HepG2 (cell line): ENCODE data around the gene FOXA1. TPM values are rescaled to one million over a fixed set of nuclear protein-coding genes. Genes with fewer than 3 reads are reported as not detected.

Experiments used
- ATRX ChIP-seq: sonication (generic); formaldehyde crosslinking; IDR thresholded peaks from 2 replicates; pipeline ENCODE4 v1.4.0; 2020; ENCODE audit warnings: missing genetic modification reagents, borderline replicate concordance
- CHD4 ChIP-seq: fragments of 200-600 bp; sonication (generic); IDR thresholded peaks from 2 replicates; pipeline ENCODE4 v1.7.0; 2017; ENCODE audit warnings: mild to moderate bottlenecking, low read length, borderline replicate concordance
- CREB1 ChIP-seq, 2 experiments: fragments of 450-650 bp in 1 of 2; IDR thresholded peaks; 2 replicates each; pipeline ENCODE4 v1.6.1; 2016 to 2017; ENCODE audit warnings: control low read depth in 1 of 2, mild to moderate bottlenecking in 1 of 2, missing compliant biosample characterization in 1 of 2, missing genetic modification characterization in 1 of 2
- DMAP1 ChIP-seq: IDR thresholded peaks from 2 replicates; pipeline ENCODE4 v1.6.1; 2016
- EED ChIP-seq: sonication (generic); formaldehyde crosslinking; IDR thresholded peaks from 2 replicates; pipeline ENCODE4 v1.5.0; 2020; ENCODE audit warnings: mild to moderate bottlenecking, missing genetic modification reagents
- EZH2 ChIP-seq: conservative IDR thresholded peaks from 2 replicates; pipeline ENCODE4 v1.6.1; 2012; ENCODE audit warnings: mild to moderate bottlenecking, low read depth, low read length, moderate library complexity
- FOXO4 ChIP-seq: sonication (generic); formaldehyde crosslinking; conservative IDR thresholded peaks from 2 replicates; pipeline ENCODE4 v1.8.1; 2023; ENCODE audit warnings: missing genetic modification reagents
- GLI4 ChIP-seq: sonication (generic); formaldehyde crosslinking; IDR thresholded peaks from 2 replicates; pipeline ENCODE4 v1.5.1; 2020; ENCODE audit warnings: missing genetic modification reagents, mild to moderate bottlenecking, moderate library complexity, borderline replicate concordance
- HNRNPK ChIP-seq: fragments of 200-400 bp; formaldehyde crosslinking; IDR thresholded peaks from 2 replicates; pipeline ENCODE4 v1.6.1; 2018; ENCODE audit warnings: low read length, low read depth, moderate library complexity, mild to moderate bottlenecking; ENCODE audit not compliant: poor library complexity, severe bottlenecking
- KDM5B ChIP-seq: sonication (generic); formaldehyde crosslinking; IDR thresholded peaks from 2 replicates; pipeline ENCODE4 v1.4.0; 2020; ENCODE audit warnings: missing genetic modification reagents, mild to moderate bottlenecking, borderline replicate concordance
- NBN ChIP-seq: fragments of 450-650 bp; conservative IDR thresholded peaks from 2 replicates; pipeline ENCODE4 v1.6.1; 2017
- PBX2 ChIP-seq: IDR thresholded peaks from 2 replicates; pipeline ENCODE4 v1.6.1; 2016; ENCODE audit warnings: control low read depth
- POLR2A ChIP-seq, 2 experiments: IDR thresholded peaks; 2 replicates each; pipeline ENCODE4 v1.6.1; 2011; ENCODE audit warnings: low read depth in 2 of 2, low read length in 2 of 2, mild to moderate bottlenecking in 1 of 2, moderate library complexity in 1 of 2; ENCODE audit not compliant: insufficient read depth in 1 of 2
- RNF2 ChIP-seq: fragments of 450-650 bp; conservative IDR thresholded peaks from 2 replicates; pipeline ENCODE4 v1.6.1; 2016; ENCODE audit warnings: low read depth
- SP4 ChIP-seq: sonication (generic); formaldehyde crosslinking; IDR thresholded peaks from 2 replicates; pipeline ENCODE4 v1.8.1; 2023; ENCODE audit warnings: mild to moderate bottlenecking, missing genetic modification reagents
- SRY ChIP-seq: sonication (generic); formaldehyde crosslinking; IDR thresholded peaks from 2 replicates; pipeline ENCODE4 v1.8.0; 2022; ENCODE audit warnings: mild to moderate bottlenecking, missing genetic modification reagents
- TRIM24 ChIP-seq: sonication (generic); formaldehyde crosslinking; IDR thresholded peaks from 2 replicates; pipeline ENCODE4 v1.8.0; 2022; ENCODE audit warnings: mild to moderate bottlenecking, missing genetic modification reagents
- ZNF496 ChIP-seq: sonication (generic); formaldehyde crosslinking; IDR thresholded peaks from 2 replicates; pipeline ENCODE4 v1.8.1; 2023; ENCODE audit warnings: mild to moderate bottlenecking, moderate library complexity, missing genetic modification reagents; ENCODE audit not compliant: insufficient replicate concordance
- ZNF513 ChIP-seq: sonication (generic); formaldehyde crosslinking; conservative IDR thresholded peaks from 2 replicates; pipeline ENCODE4 v1.5.0; 2020; ENCODE audit warnings: missing genetic modification reagents
- polyA plus RNA-seq, 8 experiments: library from polyadenylated mRNA; depleted of rRNA in 3 of 8; stranded (reverse) in 7 of 8; unstranded in 1 of 8; fragments of >200 nt; fragmentation: Illumina TruSeq in 4 of 8; extraction: Trizol in 4 of 8; gene quantifications; 2 replicates each; pipeline versions ENCODE4 v1.2.1 to v1.2.3, GENCODE V29; 2011 to 2016; ENCODE audit warnings: low read depth in 4 of 8, missing spikeins in 1 of 8, mixed read lengths in 1 of 8; ENCODE audit not compliant: insufficient read depth in 1 of 8
- total RNA-seq, 5 experiments: library from RNA; depleted of rRNA; stranded (reverse); fragments of >200 nt; fragmentation: Illumina TruSeq; extraction: Trizol; gene quantifications; 2 replicates each; pipeline ENCODE4 v1.2.3, GENCODE V29; 2016; ENCODE audit warnings: low read depth in 1 of 5
- TF ChIP-seq, protein P1 (sequence below): sonication (generic); formaldehyde crosslinking; IDR thresholded peaks from 2 replicates; pipeline ENCODE4 v1.5.0; 2020; ENCODE audit warnings: mild to moderate bottlenecking, missing genetic modification reagents
- TF ChIP-seq, protein P2 (sequence below): sonication (generic); formaldehyde crosslinking; IDR thresholded peaks from 2 replicates; pipeline ENCODE4 v1.9.0; 2022; ENCODE audit warnings: missing genetic modification reagents, mild to moderate bottlenecking, borderline replicate concordance

FOXA1 gene
- total and polyA plus RNA-seq, 2 of the 13 experiments (the other 11 are each of a cell fraction or from before 2014, with no cell fraction given), result 43.4 to 58.6 TPM

- TF ChIP-seq, protein P1, sequence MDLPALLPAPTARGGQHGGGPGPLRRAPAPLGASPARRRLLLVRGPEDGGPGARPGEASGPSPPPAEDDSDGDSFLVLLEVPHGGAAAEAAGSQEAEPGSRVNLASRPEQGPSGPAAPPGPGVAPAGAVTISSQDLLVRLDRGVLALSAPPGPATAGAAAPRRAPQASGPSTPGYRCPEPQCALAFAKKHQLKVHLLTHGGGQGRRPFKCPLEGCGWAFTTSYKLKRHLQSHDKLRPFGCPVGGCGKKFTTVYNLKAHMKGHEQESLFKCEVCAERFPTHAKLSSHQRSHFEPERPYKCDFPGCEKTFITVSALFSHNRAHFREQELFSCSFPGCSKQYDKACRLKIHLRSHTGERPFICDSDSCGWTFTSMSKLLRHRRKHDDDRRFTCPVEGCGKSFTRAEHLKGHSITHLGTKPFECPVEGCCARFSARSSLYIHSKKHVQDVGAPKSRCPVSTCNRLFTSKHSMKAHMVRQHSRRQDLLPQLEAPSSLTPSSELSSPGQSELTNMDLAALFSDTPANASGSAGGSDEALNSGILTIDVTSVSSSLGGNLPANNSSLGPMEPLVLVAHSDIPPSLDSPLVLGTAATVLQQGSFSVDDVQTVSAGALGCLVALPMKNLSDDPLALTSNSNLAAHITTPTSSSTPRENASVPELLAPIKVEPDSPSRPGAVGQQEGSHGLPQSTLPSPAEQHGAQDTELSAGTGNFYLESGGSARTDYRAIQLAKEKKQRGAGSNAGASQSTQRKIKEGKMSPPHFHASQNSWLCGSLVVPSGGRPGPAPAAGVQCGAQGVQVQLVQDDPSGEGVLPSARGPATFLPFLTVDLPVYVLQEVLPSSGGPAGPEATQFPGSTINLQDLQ, result no peak
- TF ChIP-seq HNRNPK (no peak), CHD4 (no peak), PBX2 (CRISPR knock-in tag) (no peak), ZNF513 (CRISPR knock-in tag) (no peak), DMAP1 (CRISPR knock-in tag) (peak; percentile 78; the same call in 1 of the 2 replicates), GLI4 (peak; percentile 92; the same call in 1 of the 2 replicates), POLR2A (IDR thresholded peaks at IDR 0.05; ENCODE audit: insufficient read depth in 1 of 2, low read depth in 2 of 2, low read length in 2 of 2) (no peak), ATRX (CRISPR knock-in tag) (no peak), EZH2 (no peak), SRY (CRISPR knock-in tag) (peak; percentile 65; the same call in 1 of the 2 replicates), ZNF496 (CRISPR knock-in tag) (no peak), RNF2 (no peak), FOXO4 (CRISPR knock-in tag) (no peak), SP4 (CRISPR knock-in tag) (no peak), TRIM24 (CRISPR knock-in tag) (no peak), NBN (no peak), CREB1 (IDR thresholded peaks at IDR 0.05) (no peak), CREB1 (CRISPR knock-in tag; IDR thresholded peaks at IDR 0.05) (no peak), KDM5B (CRISPR knock-in tag) (peak; percentile 64; the same call in 1 of the 2 replicates), EED (CRISPR knock-in tag) (no peak)
- TF ChIP-seq, protein P2, sequence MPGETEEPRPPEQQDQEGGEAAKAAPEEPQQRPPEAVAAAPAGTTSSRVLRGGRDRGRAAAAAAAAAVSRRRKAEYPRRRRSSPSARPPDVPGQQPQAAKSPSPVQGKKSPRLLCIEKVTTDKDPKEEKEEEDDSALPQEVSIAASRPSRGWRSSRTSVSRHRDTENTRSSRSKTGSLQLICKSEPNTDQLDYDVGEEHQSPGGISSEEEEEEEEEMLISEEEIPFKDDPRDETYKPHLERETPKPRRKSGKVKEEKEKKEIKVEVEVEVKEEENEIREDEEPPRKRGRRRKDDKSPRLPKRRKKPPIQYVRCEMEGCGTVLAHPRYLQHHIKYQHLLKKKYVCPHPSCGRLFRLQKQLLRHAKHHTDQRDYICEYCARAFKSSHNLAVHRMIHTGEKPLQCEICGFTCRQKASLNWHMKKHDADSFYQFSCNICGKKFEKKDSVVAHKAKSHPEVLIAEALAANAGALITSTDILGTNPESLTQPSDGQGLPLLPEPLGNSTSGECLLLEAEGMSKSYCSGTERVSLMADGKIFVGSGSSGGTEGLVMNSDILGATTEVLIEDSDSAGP (CRISPR knock-in tag), result peak; percentile 28; the same call in 1 of the 2 replicates
Observed at GRCh38 chr14:37594238-37594970, 645 bp downstream of the FOXA1 start (continued).
